Stimulated activated naive CD8-positive, alpha-beta T cell treated with anti-CD3 and anti-CD28 coated beads, Interleukin-15, amount 100 ng/mL, for 72 hours (primary cell): ENCODE data around the gene EPHA7.
A peak's percentile ranks its signal among the peaks of the same experiment; 100 is the strongest.

Experiments
- ATAC-seq: fragments of 150-1000 bp; cut with Tn5 transposase; 2 replicates; pipeline ENCODE4 v1.10.0; 2021; ENCODE audit warnings: mild to moderate bottlenecking, moderate library complexity
- DNase-seq, 2 donors: peaks; one replicate each; pipeline ENCODE4 v3.0.0; 2021 to 2022
- H3K27ac Mint-ChIP-seq, 2 donors: one replicate each; pipeline ENCODE4 v1.8.0; 2022; ENCODE audit warnings: mild to moderate bottlenecking in 2 of 2, mixed read lengths in 2 of 2, moderate library complexity in 2 of 2
- H3K27me3 Mint-ChIP-seq: one replicate; pipeline ENCODE4 v1.8.0; 2022; ENCODE audit warnings: mixed read lengths
- H3K4me1 Mint-ChIP-seq: one replicate; pipeline ENCODE4 v1.8.0; 2022; ENCODE audit warnings: mild to moderate bottlenecking, mixed read lengths
- H3K4me3 Mint-ChIP-seq, 2 donors: one replicate each; pipeline ENCODE4 v1.8.0; 2022; ENCODE audit warnings: mild to moderate bottlenecking in 2 of 2, mixed read lengths in 2 of 2, moderate library complexity in 1 of 2
- H3K9me3 Mint-ChIP-seq, 2 donors: one replicate each; pipeline ENCODE4 v1.8.0; 2022; ENCODE audit warnings: mixed read lengths in 2 of 2

EPHA7 gene

GRCh38 chr6:93317592-93317991 lies 101.8 kb downstream of the EPHA7 start:
- H3K27ac Mint-ChIP-seq, result no peak overlapping the region
- H3K27me3 Mint-ChIP-seq, result no peaks in the 10 kb centered on the region

GRCh38 chr6:93307505-93308409 lies 111.6 kb downstream of the EPHA7 start:
- no peak for ATAC-seq
- Mint-ChIP-seq H3K27ac (peak overlapping the region in 1 of 2 donors; percentile 46), H3K27me3 (no peaks in the 10 kb centered on the region), H3K9me3 (no peaks in the 10 kb centered on the region), H3K4me3 (no peak overlapping the region), H3K4me1 (no peaks in the 10 kb centered on the region)
- DNase-seq, result no peak

More at GRCh38 chr6:93317592-93317991, 101.8 kb downstream of the EPHA7 start:
- H3K9me3 Mint-ChIP-seq, result peaks cover 0 to 5% of the 10 kb centered on the region in 2 donors
- H3K4me3 Mint-ChIP-seq, result no peak overlapping the region
- no peak for ATAC-seq
- DNase-seq, result no peak
- no peaks in the 10 kb centered on the region for H3K4me1 Mint-ChIP-seq

- Mint-ChIP-seq H3K4me1 (no peaks in the 10 kb centered on the region), H3K27ac (no peak overlapping the region), H3K27me3 (no peaks in the 10 kb centered on the region), H3K9me3 (peaks cover 5 to 7% of the 10 kb centered on the region in 2 donors), H3K4me3 (no peak overlapping the region)
- no peak for DNase-seq
- no peak for ATAC-seq
Observed at GRCh38 chr6:93305088-93305487, 114.3 kb downstream of the EPHA7 start.

- Mint-ChIP-seq H3K27me3 (no peaks in the 10 kb centered on the region), H3K9me3 (peaks cover 7 to 10% of the 10 kb centered on the region in 2 donors), H3K27ac (no peak overlapping the region), H3K4me3 (no peak overlapping the region), H3K4me1 (no peaks in the 10 kb centered on the region)
- no peak for DNase-seq
- ATAC-seq, result no peak
Observed at GRCh38 chr6:93304505-93304904, 114.9 kb downstream of the EPHA7 start.

- Mint-ChIP-seq H3K27ac (no peak overlapping the region), H3K4me1 (no peaks in the 10 kb centered on the region), H3K4me3 (no peak overlapping the region), H3K27me3 (no peaks in the 10 kb centered on the region), H3K9me3 (peaks cover 7 to 12% of the 10 kb centered on the region in 2 donors)
- DNase-seq, result no peak
- ATAC-seq, result no peak
Observed at GRCh38 chr6:93300661-93301060, 118.7 kb downstream of the EPHA7 start.

GRCh38 chr6:93299622-93300021 lies 119.7 kb downstream of the EPHA7 start:
- H3K27me3 Mint-ChIP-seq, result no peaks in the 10 kb centered on the region
- no peak overlapping the region for H3K27ac Mint-ChIP-seq
- DNase-seq, result no peak
- no peak overlapping the region for H3K4me3 Mint-ChIP-seq
- no peaks in the 10 kb centered on the region for H3K4me1 Mint-ChIP-seq
- peaks cover 7 to 12% of the 10 kb centered on the region in 2 donors for H3K9me3 Mint-ChIP-seq
- no peak for ATAC-seq

GRCh38 chr6:93295631-93296030 lies 123.7 kb downstream of the EPHA7 start:
- peaks cover 0 to 7% of the 10 kb centered on the region in 2 donors for H3K9me3 Mint-ChIP-seq
- ATAC-seq, result no peak

GRCh38 chr6:93294879-93295278 lies 124.5 kb downstream of the EPHA7 start:
- Mint-ChIP-seq H3K4me3 (no peak overlapping the region), H3K4me1 (no peaks in the 10 kb centered on the region), H3K27ac (no peak overlapping the region), H3K27me3 (no peaks in the 10 kb centered on the region), H3K9me3 (peaks cover 0 to 6% of the 10 kb centered on the region in 2 donors)
- DNase-seq (no peak), ATAC-seq (no peak)

More at GRCh38 chr6:93295631-93296030, 123.7 kb downstream of the EPHA7 start:
- Mint-ChIP-seq H3K27ac (no peak overlapping the region), H3K4me1 (no peaks in the 10 kb centered on the region), H3K4me3 (no peak overlapping the region), H3K27me3 (no peaks in the 10 kb centered on the region)
- no peak for DNase-seq

GRCh38 chr6:93293872-93294271 lies 125.5 kb downstream of the EPHA7 start:
- ATAC-seq, result no peak
- Mint-ChIP-seq H3K9me3 (no peaks in the 10 kb centered on the region), H3K27ac (no peak overlapping the region), H3K27me3 (no peaks in the 10 kb centered on the region), H3K4me3 (no peak overlapping the region), H3K4me1 (no peaks in the 10 kb centered on the region)
- DNase-seq, result no peak

GRCh38 chr6:93293460-93293859 lies 125.9 kb downstream of the EPHA7 start:
- Mint-ChIP-seq H3K9me3 (no peaks in the 10 kb centered on the region), H3K4me1 (no peaks in the 10 kb centered on the region), H3K27ac (no peak overlapping the region), H3K4me3 (no peak overlapping the region), H3K27me3 (no peaks in the 10 kb centered on the region)
- DNase-seq (no peak), ATAC-seq (no peak)

GRCh38 chr6:93282521-93283031 lies 136.8 kb downstream of the EPHA7 start:
- Mint-ChIP-seq H3K9me3 (peaks cover 5 to 14% of the 10 kb centered on the region in 2 donors), H3K4me1 (no peaks in the 10 kb centered on the region), H3K27ac (no peak overlapping the region), H3K4me3 (no peak overlapping the region), H3K27me3 (no peaks in the 10 kb centered on the region)
- DNase-seq (no peak), ATAC-seq (no peak)

GRCh38 chr6:93278241-93278640 lies 141.1 kb downstream of the EPHA7 start:
- no peaks in the 10 kb centered on the region for H3K4me1 Mint-ChIP-seq
- no peak for DNase-seq
- H3K27ac Mint-ChIP-seq, result no peak overlapping the region
- H3K9me3 Mint-ChIP-seq, result no peaks in the 10 kb centered on the region
- H3K4me3 Mint-ChIP-seq, result no peak overlapping the region
- no peaks in the 10 kb centered on the region for H3K27me3 Mint-ChIP-seq
- no peak for ATAC-seq

- Mint-ChIP-seq H3K4me1 (no peaks in the 10 kb centered on the region), H3K27ac (no peak overlapping the region), H3K27me3 (no peaks in the 10 kb centered on the region), H3K4me3 (no peak overlapping the region), H3K9me3 (no peaks in the 10 kb centered on the region)
- DNase-seq (no peak), ATAC-seq (no peak)
Observed at GRCh38 chr6:93272896-93273295, 146.5 kb downstream of the EPHA7 start.

GRCh38 chr6:93272211-93272610 lies 147.1 kb downstream of the EPHA7 start:
- no peaks in the 10 kb centered on the region for H3K27me3 Mint-ChIP-seq
- DNase-seq (no peak), ATAC-seq (no peak)
- H3K4me3 Mint-ChIP-seq, result no peak overlapping the region
- H3K9me3 Mint-ChIP-seq, result no peaks in the 10 kb centered on the region
- no peaks in the 10 kb centered on the region for H3K4me1 Mint-ChIP-seq
- no peak overlapping the region for H3K27ac Mint-ChIP-seq

GRCh38 chr6:93266116-93266817 lies 153.1 kb downstream of the EPHA7 start:
- DNase-seq (no peak), ATAC-seq (no peak)
- Mint-ChIP-seq H3K27ac (no peak overlapping the region), H3K4me1 (no peaks in the 10 kb centered on the region), H3K27me3 (no peaks in the 10 kb centered on the region), H3K4me3 (no peak overlapping the region), H3K9me3 (no peaks in the 10 kb centered on the region)

- H3K4me3 Mint-ChIP-seq, result no peak overlapping the region
- no peaks in the 10 kb centered on the region for H3K9me3 Mint-ChIP-seq
- H3K27ac Mint-ChIP-seq, result no peak overlapping the region
- ATAC-seq (no peak), DNase-seq (no peak)
- no peaks in the 10 kb centered on the region for H3K4me1 Mint-ChIP-seq
- H3K27me3 Mint-ChIP-seq, result no peaks in the 10 kb centered on the region
Observed at GRCh38 chr6:93260881-93261280, 158.5 kb downstream of the EPHA7 start.
